ENCODE measurements around the gene CCDC177. TPM values are rescaled to one million over a fixed set of nuclear protein-coding genes. Genes with fewer than 3 reads are reported as not detected.
A peak's percentile ranks its signal among the peaks of the same experiment; 100 is the strongest.

Gene CCDC177
- total and polyA plus RNA-seq, 12 donors = 0.03 TPM; not detected in 11

- Histone ChIP-seq H3K4me1 (peaks cover 12 to 38% (median 33%) of the 10 kb centered on the region in 9 donors), H3K27me3 (peaks cover 33 to 100% (median 97%) of the 10 kb centered on the region in 7 donors), H3K9me3 (peaks cover 0 to 2% (median 0%) of the 10 kb centered on the region in 11 donors), H3K27ac (no peak overlapping the region), H3K36me3 (no peaks in the 10 kb centered on the region), H3K4me3 (peak overlapping the region in 9 of 10 donors; percentile 37 to 61 (median 42))
- 13 to 17% methylated on average over 37 to 40 of the region's 40 CpGs for WGBS, 2 donors
- ATAC-seq = no peak
- intact Hi-C loops (cut with DNase I) = loop anchor here in 3 of 10 donors (5.0 kb wide), 2 partner anchors 40 to 330 kb away; no protein-coding TSS in a partner anchor
- no peak for TF ChIP-seq CTCF (IDR thresholded peaks at IDR 0.05)
- DNase-seq = no peak
Observed at GRCh38 chr14:69572841-69573135, 1.9 kb downstream of the CCDC177 start.

GRCh38 chr14:69572030-69572840 is 2.4 kb downstream of the CCDC177 start:
- H3K27ac ChIP-seq = no peak overlapping the region
- no peak for TF ChIP-seq CTCF (IDR thresholded peaks at IDR 0.05)
- H3K36me3 ChIP-seq = no peaks in the 10 kb centered on the region
- H3K9me3 ChIP-seq = peaks cover 0 to 2% (median 0%) of the 10 kb centered on the region in 11 donors
- H3K4me1 ChIP-seq = peaks cover 12 to 38% (median 33%) of the 10 kb centered on the region in 9 donors
- DNase-seq (no peak), ATAC-seq (peak in 4 of 8 donors; percentile 36 to 44 (median 39))
- H3K27me3 ChIP-seq = peaks cover 33 to 100% (median 99%) of the 10 kb centered on the region in 7 donors
- 5 to 6% methylated on average over 101 to 108 of the region's 112 CpGs for WGBS, 2 donors
- peak overlapping the region; percentile 9 to 61 (median 42) for H3K4me3 ChIP-seq
- intact Hi-C loops (cut with DNase I) = loop anchor here in 3 of 10 donors (5.0 kb wide), 2 partner anchors 40 to 330 kb away; no protein-coding TSS in a partner anchor

- no peaks in the 10 kb centered on the region for H3K9me3 ChIP-seq
- peaks cover 33 to 100% (median 98%) of the 10 kb centered on the region in 7 donors for H3K27me3 ChIP-seq
- WGBS, 2 donors = 12 to 13% methylated on average over 62 of the region's 62 CpGs
Observed at GRCh38 chr14:69571449-69572029, 3.1 kb downstream of the CCDC177 start.

More at GRCh38 chr14:69571449-69572029, 3.1 kb downstream of the CCDC177 start:
- Histone ChIP-seq H3K4me3 (peak overlapping the region; percentile 7 to 61 (median 42)), H3K36me3 (no peaks in the 10 kb centered on the region), H3K27ac (no peak overlapping the region), H3K4me1 (peaks cover 12 to 38% (median 33%) of the 10 kb centered on the region in 9 donors)
- DNase-seq (no peak), ATAC-seq (peak in 1 of 8 donors; percentile 4)
- intact Hi-C loops (cut with DNase I) = loop anchor here in 3 of 10 donors (5.0 kb wide), 2 partner anchors 39 to 329 kb away; no protein-coding TSS in a partner anchor
- TF ChIP-seq CTCF (IDR thresholded peaks at IDR 0.05) = no peak
